UCSD-AML1 (cell line): ENCODE data around the gene STARD9.
"Not testable (repeated sequence)": the region's sequence is repeated elsewhere in the genome, so short reads cannot be mapped to it uniquely, and the experiment has no call there.

Experiments
- DNase-seq: peaks from one replicate; lab custom pipeline; 2025; ENCODE audit not compliant: unreplicated experiment; lab: John Stamatoyannopoulos, UW

Gene STARD9

DNA sequence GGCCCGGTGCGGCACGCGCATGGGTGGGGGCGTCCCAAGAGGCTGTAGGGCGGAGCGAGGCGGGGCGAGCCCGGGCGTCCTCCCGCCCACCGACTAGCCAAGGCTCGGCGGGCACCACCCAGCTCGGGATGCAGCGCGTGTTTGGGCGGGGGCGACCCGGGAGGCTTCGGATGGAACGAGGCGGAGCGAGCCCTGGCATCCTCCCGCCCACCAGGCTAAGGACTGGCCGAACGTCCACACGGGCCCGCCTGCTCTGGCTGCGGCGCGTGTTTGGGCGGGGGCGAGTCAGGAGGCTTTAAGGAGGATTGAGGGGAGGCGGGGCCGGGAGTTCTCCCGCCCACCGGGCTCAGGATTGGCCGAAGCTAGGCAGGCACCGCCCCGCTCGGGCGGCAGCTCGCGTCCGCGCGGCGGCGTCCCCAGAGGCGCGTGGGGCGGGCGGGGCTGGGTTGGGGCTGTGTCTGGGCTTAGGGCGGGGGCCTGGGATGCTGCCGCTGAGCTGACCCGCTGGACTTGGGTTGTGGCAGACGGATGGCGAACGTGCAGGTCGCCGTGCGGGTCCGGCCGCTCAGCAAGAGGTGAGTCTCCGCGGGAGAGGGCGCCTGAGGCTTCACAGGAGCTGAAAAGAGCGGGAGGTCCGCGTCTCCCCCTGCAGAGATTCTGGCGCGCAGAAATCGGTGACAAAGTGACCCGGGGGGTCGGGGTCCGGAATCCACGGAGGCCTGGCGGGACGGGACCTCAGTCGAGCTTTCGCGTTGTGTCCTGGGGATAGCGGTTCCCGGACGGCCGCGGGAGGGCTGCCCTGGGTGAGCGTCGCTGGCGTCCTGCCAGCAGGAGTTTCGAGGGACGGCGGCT lies at the start of gene STARD9:
STARD9 (plus strand) TSS at position 419 of the 852 bp plus-strand sequence; CDS start at position 529, 110 bp downstream.
- DNase-seq, result peak; percentile 98

DNA sequence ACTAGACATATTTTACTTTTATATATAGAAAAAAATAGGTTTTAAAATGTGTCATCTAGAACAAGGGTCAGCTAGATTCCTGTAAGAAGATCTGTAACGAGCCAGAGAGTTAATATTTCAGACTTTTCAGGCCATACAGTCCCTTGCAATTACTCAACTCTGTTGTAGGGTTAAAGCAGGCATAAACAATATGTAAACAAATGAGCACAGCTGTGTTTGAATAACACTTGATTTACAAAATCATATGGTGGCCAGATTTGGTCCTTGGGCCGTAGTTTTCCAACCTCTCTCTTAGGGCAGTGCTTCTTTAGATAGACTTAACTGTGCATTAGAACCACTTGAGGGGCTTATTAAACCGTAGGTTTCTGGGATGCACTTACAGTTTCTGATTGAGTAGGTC lies 46.4 kb upstream of the STARD9 start:
- no peak for DNase-seq

DNA sequence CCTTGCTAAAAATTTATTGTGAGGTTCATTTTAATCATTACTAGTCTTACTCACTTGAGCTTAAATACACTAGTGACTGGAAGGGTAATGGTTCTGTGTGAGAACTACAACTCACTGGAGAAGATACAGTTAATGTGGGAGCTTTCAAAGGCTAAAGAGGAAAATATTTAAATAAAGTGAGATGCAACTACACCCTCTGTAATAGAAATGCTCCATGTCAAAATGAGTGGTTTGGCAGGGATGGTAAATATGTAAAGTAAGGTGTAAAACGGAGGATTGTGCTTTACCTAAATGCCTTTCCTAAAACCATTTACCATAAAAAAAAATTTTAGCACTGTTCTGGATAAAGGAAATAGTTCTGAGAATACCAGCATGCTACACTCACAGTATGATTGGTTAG lies 42.2 kb upstream of the STARD9 start:
- DNase-seq, result no peak

DNA sequence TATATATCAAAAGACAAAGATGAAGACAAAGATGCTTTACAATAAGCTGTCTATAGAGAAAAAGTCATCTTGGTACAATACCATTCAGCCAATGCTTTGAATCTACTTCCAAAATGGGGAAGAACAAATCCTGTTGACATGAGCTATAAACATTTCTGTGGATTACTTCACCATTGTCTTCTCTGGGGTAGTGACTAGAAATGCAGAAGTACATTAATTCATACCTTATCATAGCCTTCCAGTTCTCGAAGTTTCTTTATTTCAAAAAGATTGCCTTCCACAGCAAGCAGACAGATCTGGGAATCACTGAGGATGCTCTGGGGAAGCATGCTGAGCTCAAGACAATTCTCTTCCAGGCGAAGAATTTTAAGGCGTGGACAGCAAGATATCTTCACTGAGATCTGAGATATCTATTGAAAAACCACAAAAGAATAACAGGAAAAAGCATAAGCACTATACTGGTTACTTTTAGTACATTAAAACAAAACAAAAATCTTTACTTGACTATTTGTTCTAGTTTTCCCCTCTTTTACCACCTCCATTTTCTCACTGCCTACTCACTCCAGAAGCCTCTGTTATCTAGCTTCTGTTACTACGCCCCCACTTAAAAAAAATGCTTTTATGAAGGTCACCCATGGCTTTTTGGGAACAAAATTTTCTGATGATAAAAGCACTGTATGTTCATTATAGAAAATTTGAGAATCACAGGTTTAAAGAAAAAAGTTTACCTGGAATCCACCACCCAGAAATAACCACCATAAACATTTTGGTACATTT lies 30.4 kb upstream of the STARD9 start:
- no peak for DNase-seq

DNA sequence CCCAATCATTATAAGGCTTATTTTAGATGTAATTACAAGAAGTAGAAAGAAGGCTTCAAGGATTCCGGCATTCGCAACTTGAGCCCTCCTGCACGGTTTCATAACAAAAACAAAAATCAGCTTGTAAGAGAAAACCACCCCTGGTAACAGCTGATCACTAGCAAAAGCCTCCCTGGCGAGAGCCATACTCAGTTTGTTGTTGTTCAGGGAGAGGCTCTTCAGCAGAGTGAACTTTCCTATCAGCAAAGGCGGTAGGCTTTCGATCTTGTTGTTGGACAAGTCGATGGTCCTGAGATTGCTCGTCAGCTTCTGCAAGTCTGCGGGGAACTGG lies 27.5 kb upstream of the STARD9 start:
- DNase-seq, result no peak

DNA sequence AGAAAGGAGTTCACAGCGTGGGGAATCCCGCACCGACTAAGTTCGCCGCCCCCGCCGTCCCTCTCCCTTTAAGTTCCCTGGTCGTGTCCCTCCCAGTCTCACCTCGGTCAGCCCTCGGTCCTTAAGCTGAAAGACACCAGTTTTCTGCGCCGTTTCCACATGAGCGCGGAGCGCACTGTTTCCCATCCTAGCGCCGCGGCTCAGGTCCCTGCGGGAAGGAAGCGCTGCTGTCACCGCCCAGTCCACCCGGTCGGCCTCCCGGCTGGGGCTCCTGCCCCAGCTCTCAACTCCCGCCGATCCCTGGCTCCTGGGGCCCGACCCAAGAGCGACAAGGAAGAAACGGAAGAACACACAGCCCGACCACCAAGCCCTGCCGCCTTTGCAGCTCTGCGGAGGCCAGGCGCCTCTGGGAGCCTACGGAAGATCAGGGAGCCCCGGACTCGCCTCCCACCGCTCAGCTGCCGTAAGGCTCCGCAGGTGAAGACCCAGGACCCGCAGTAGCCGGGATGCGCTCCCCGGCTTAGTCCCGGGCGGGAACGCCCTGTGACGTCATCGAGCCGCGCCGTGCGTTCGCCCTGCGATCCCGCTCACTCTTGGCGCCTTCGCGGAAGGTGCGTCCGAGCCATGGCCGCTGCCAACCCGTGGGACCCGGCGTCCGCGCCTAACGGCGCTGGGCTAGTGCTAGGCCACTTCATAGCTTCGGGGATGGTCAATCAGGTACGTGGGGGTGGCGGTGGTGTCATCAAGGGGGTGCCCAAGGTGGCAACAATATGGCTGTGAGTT lies 27.0 kb upstream of the STARD9 start, which contains the start of the genes HAUS2 and LRRC57:
HAUS2 (plus strand) TSS at position 590 of the 783 bp plus-strand sequence; CDS start at position 625, 35 bp downstream.
LRRC57 (minus strand) TSS at position 545 of the 783 bp plus-strand sequence; CDS start at position 186, 359 bp downstream.
- DNase-seq, result peak; percentile 89

DNA sequence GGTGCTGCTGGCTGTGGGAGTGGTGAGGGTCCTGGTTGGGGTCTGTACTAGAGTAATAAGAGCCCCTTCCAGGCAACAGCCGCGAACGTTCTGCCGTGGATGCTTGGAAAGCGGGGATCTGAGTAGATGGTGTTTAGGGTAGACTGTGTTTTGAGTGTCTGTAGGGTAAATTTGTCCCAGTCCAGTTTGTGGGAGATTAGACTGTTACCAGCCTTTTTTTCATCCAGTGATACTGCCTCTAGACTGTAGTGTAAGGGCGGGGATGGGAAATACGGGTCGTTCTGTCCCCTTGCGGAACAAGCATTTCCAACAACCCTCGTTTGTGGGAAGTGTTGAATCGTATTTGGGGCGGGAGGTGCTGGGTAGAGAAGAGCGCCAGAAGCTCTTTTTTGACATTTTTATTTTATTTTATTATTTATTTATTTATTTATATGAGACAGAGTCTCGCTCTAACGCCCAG lies 26.3 kb upstream of the STARD9 start:
- no peak for DNase-seq

DNA sequence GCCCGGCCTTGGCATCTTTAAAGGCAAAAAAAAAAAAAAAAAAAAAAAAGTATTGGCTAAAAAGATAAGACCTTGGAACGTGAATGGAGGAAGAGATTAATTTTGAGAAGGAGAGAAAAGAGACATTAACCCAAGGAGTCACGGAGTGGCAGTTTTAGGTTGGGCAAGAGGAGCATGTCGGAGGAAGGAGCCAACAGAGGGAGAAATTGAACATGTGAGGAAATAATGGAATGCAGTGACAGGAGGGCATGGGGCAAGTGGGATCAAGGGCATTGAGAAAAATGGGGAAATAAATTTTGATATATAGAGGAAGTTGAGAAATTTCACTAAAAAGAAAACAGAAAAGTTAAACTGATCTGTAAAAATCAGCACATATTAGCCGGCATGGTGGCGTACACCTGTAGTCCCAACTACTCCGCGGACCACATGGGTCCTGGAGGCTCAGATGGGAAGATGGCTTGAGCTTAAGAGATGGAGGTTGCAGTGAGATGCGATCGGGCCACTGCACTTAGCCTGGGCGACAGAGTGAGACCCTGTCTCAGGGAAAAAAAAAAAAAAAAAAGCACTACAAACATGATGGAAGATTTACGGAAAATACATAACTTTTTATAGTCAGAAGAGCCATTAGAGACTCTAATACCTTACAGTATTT lies 25.5 kb upstream of the STARD9 start:
- no peak for DNase-seq

DNA sequence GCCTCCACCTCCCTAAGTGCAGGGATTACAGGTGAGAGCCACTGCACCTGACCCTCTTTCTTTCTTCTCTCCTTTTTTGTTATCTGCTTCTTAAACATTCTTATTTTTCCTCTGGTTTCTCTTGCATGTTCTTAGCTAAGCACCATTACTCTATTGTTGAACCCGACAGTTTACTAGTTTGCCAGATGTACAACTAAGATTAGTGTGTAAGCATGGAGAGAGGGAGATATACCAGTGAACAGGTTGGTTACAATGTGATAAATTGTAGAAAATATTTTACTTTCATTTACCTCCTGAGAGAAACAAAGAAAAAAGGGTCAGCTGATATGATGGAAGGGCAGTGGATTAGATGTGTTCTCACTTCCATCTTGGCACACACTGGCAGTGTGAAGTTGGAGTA lies 21.9 kb upstream of the STARD9 start:
- DNase-seq, result no peak

DNA sequence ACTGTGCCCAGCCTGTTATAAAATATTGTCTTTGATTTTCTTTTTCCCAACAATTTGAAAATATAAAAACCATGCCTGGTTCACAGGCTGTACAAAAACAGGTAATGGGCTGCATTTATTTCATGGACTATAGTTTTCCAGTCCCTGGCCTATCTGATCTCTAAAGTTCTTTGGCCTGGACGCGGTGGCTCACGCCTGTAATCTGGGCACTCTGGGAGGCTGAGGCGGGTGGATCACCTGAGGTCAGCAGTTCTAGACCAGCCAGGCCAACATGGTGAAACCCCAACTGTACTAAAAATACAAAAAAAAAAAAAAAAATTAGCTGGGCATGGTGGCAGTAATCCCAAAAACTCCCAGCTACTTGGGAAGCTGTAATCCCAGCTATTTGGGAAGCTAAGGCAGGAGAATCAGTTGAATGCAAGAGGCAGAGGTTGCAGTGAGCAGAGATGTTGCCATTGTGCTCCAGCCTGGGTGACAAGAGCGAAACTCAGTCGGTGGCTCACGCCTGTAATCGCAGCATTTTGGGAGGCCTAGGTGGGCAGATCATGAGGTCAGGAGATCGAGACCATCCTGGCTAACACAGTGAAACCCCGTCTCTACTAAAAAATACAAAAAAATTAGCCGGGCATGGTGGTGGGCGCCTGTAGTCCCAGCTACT lies 18.7 kb upstream of the STARD9 start:
- not testable (repeated sequence) for DNase-seq

DNA sequence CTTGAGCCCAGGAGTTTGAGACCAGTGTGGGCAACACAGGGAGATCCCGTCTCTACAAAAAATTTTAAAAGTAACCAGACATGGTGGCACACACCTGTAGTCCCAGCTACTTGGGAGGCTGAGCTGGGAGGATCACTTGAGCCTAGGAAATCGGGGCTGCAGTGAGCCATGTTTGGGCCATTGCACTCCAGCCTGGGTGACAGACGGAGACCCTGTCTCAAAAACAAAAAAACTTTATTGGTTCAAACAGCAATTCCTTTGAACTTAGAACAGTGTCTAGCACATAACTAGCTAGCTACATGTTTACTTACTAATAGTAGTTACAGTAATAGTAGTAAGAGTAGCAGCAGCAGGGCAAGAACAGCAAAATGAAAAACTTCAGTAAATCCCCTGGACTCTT lies 16.7 kb upstream of the STARD9 start:
- DNase-seq, result no peak

DNA sequence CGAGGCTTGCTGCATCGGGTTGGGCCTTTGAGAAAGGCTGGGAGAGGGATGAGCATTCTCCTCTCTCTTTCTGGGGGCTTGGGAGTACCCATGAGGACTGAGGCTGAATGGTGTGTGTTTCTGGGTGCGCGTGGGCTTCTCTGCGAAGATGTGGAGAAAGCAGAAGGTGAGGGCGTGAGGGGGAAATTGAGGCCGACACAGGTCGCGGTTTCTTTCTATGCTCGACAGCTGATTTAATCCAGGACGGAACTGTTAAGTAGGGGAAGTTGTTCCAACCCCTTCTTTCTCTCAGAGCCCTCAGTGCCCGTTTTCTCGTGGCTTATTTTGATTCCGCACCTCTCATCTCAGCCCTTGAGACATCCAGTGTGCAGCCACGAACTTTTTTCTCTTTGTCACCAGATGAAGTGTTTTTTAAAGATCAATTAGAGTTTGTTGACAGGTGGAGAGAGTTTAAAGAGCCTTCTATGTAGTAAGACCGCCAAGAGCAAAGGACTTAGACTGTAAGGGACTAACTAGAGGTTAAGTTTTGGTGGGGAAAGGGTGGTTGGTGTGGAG lies 711 bp downstream of the STARD9 start:
- DNase-seq, result no peak

DNA sequence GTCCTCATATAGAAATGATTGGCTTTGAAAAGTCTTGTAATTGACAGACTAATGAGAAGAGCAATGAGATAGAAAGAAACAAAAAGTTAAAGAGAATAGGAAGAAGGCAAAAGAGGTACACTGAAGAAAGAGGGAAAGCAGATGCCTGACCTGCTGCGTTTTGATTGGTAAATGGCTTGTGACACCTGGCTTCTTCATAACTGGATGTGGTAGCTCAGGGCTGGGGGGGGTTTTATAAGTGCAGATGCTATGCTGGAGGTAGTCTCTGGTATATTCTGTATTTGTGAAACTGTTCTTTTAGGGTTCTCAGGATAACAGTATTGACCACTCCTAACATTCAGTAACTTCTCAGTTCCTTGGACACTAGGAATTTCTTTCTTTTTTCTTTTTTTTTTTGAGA lies 1.4 kb downstream of the STARD9 start:
- no peak for DNase-seq

DNA sequence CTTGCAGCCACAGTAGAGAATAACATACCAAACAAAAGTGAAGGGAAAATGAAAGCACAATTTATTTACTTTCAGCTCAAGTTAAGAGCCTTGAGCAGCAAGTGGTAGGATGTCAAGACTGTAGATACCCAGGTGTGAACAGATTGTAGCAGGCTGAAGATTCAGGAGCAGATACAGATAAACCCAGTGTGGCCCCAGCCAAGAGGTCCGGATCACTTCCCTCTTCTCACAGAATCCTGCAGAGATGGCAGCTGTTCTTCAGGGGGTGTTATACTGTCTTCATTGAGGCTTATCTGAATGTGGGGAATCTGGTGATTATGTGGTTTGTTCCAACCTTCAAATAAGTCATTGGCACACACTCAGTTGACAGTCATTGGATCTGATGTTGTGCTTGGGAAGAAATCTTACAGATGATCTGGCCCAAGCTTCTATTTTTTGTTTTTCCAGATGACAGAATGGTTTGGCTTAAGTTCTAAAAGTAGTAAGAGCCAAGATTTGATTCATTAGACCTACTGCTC lies 2.2 kb downstream of the STARD9 start:
- no peak for DNase-seq

DNA sequence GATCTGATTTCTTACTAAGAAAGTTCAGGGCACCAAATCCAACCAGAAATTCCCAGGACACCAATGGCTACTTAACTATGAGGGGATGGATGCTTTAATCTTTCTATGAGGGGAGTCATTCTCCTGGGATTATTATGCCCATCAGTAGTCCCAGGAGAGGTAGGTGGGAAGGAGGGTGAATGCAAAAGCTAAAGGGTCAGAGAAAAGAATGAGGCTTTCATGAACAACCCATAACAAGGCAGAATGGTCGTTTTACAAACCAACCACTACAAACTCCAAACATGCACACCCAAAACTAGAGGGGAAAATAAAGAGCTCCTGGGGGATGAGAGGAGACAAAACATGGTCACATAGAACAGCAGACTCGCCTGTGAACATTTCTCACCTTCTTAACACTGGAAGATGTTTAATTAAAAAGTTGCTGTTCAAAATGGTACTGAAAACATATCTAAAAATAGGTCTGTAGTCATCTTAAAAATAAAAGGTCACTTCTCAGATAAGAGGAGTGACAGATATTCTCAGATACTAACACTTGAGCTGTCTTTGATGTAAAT lies 3.7 kb downstream of the STARD9 start:
- DNase-seq, result no peak

DNA sequence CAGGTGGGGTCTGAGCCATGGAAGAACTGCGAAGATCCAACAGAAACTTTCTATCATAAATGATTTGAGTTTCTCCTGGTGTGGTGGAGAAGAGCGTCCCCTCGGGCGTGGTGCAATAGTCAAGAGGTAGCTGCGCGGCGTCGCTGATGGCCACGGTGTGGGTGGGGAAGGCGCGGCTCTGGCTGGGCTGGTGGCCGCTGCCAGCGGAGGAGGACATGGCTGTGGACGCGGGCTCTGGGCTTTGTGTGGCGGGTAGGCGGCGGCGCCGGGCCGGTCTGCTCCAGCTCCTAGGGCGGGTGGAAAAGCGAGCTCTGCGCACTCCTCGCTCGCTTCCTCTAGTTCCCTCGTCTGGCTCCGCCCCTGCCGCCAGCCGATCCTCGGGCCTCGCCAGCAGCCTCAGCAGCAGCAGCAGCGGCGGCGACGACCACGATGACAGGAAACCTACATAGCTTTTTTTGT lies 5.9 kb downstream of the STARD9 start:
- DNase-seq, result peak; percentile 87

DNA sequence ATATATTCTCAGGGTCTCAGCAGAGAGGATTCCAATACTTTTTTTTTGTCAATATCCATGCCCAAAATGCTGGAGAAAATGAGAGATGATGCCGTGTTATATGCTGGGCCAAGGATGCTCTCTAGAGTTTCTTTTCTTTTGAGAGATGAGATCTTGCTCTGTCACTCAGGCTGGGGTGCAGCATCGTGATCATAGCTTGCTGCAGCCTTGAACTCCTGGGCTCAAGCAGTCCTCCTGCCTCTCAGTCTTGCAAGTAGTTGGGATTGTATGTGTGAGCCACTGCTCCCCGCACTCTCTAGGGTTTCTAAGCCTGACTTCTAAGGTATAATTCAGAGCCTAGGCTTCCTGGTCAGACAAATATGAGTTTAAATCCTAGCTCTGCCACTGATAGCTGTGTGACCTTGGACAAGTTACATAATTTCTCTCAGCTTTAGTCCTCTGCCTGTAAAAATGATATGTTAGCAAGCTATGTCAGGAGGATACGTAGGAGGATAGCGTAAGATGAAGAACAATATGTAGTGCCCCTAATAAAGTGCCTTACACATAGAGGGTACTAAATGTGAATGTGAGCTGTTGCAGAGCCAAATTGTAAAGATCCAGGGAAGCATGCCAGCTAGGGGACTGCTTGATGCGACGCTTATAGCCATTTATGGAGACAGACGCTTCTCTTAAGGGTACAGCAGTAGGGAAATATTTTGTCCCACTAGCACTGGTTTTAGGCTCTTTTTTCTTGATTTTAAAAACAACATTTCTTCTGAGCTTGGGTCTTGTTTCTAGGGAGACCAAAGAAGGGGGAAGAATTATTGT lies 7.4 kb downstream of the STARD9 start:
- DNase-seq, result no peak

DNA sequence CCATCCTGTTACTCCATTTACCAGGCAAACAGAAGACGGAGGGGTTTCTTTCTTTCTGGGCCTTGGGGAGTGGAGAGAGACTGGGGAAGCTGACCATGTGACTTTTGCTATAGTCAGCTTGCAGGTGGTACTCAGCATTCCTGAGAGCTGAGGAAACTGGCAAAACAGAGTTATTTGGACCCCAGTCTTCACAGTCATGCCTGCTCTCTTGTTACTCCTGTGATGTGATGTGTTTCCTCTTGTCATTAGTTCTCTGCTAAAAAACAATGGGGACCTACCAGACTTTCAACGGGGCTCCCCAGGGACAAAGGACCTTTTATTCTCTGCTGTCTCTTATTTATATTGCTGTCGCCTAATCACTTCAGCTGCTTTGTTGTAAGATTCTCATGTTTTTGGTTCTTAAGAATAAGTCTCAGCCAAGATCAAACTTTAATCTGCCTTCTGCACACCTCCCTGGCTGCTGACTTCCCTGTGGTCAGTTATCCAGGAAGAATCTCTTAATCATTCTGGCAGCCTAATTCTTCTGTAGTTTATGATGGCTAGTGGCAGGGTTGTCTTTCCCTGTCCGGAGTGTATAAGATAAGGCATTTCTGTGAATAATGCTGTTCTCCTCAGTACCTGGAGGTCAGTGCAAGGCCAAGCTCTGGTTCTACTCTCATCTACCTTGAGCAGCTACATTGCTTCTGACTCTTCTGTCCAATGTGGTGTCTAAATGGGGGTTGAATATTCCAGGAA lies 8.8 kb downstream of the STARD9 start:
- no peak for DNase-seq
